Upper lobe of left lung (tissue), 6 donors: ENCODE data around the gene TMED10. TPM values are rescaled to one million over a fixed set of nuclear protein-coding genes. Genes with fewer than 3 reads are reported as not detected.

Source experiments
- ATAC-seq, 2 donors: fragments of 200-7000 bp; cut with Tn5 transposase; one replicate each; pipeline ENCODE4 v1.9.1; 2022; ENCODE audit warnings: mild to moderate bottlenecking in 2 of 2, moderate library complexity in 2 of 2; ENCODE audit not compliant: low FRiP score in 2 of 2
- DNase-seq, 2 donors: peaks; one replicate each; pipeline ENCODE4 v3.0.0-alpha.2; 2019 to 2020
- H3K27ac ChIP-seq, 4 donors: fragments of 200-600 bp; sonication (generic); one replicate each; pipeline ENCODE4 v1.5.1; 2016 to 2019
- H3K27me3 ChIP-seq, 4 donors: fragments of 200-600 bp; sonication (generic); one replicate each; pipeline ENCODE4 v1.5.1; 2017 to 2019
- H3K36me3 ChIP-seq, 4 donors: fragments of 200-600 bp; sonication (generic); one replicate each; pipeline ENCODE4 v1.5.1; 2016 to 2019
- H3K4me1 ChIP-seq, 4 donors: fragments of 200-600 bp; sonication (generic); one replicate each; pipeline ENCODE4 v1.5.1; 2018 to 2019
- H3K4me3 ChIP-seq, 4 donors: fragments of 200-600 bp; sonication (generic); one replicate each; pipeline ENCODE4 v1.5.1; 2017 to 2019; ENCODE audit warnings: mild to moderate bottlenecking in 2 of 4, moderate library complexity in 1 of 4
- H3K9me3 ChIP-seq, 4 donors: fragments of 200-600 bp; sonication (generic); one replicate each; pipeline ENCODE4 v1.5.1; 2018 to 2019
- EP300 ChIP-seq, 4 donors: sonication (generic); formaldehyde crosslinking; IDR thresholded peaks; one replicate each; pipeline ENCODE4 v1.5.1; 2017; ENCODE audit warnings: antibody characterized with exemption in 4 of 4, control low read depth in 2 of 4
- POLR2A ChIP-seq, 4 donors: fragments of 450-650 bp; IDR thresholded peaks; one replicate each; pipeline ENCODE4 v1.5.1; 2016 to 2017; ENCODE audit warnings: antibody characterized with exemption in 4 of 4, mild to moderate bottlenecking in 2 of 4
- POLR2AphosphoS5 ChIP-seq, 2 donors: sonication (generic); formaldehyde crosslinking; IDR thresholded peaks; one replicate each; pipeline ENCODE4 v1.5.1; 2017; ENCODE audit warnings: antibody characterized with exemption in 2 of 2
- WGBS, 2 donors: methylation state at CpG; one replicate each; pipeline ENCODE4 v1.1.5; 2017 to 2018; 5-methylcytosine and 5-hydroxymethylcytosine counted together
- total RNA-seq, 6 donors: library from RNA; depleted of rRNA in 4 of 6; stranded (reverse); fragments of >200 nt in 4 of 6; gene quantifications; one replicate each; pipeline versions ENCODE4 v1.1.0 to v1.2.1, GENCODE V29; 2016 to 2021
- TF ChIP-seq, protein P1 (sequence below), 6 experiments: fragments of 450-650 bp in 4 of 6; fragments of 200-600 bp in 2 of 6; sonication (generic) in 2 of 6; IDR thresholded peaks; one replicate each; pipeline ENCODE4 v1.5.1; 2016 to 2019; ENCODE audit warnings: antibody characterized with exemption in 6 of 6
- donor health status: DM: no; HTN: no; CAD: no; lungs with moderate emphysema.
- donor health status: DM: no; HTN: yes; CAD: no; lungs with severe emphysema.

Gene TMED10
- total RNA-seq, 6 donors from 2014 or later, result 72.3 to 314 (median 186) TPM

DNA sequence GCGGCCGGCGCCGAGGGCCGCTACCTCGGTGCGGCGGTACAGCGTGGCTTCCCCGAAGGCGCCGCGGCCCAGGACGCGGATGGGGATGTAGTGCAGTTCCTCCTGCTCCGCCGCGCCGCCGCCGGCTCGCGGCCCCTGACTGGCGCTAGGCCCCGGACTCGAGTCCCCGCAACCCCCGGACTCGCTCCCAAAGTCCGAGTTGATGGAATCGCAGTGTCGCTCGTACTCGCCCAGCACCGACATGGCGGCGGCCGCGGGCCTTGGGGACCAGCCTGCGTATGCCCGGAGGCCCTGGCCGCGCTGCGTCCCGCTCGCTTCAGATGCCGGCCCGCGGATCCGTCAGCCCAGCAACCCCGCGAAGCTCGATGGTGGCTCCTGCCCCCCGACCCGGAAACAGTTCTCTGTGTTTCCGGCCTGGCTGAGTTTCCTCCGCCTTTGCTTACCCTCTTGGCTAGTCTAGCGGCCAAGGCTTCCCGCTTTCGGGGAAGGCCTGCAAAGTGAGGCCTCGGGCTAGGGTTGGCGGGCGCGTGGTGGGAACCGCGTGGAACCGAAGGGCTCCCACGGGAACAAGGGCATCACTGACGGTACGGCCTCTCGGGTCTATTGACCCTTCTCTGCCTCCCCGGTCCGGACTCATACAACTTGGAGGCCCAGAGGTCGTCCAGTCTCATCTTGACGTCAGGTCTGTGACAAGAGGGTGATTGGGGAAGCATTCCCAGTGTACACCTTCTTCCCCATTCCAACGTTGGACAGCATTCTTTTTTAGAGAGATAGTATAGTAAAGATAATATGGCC lies 49.5 kb downstream of the TMED10 start, which contains the start of gene NEK9:
TSS of gene NEK9 (minus strand) at position 370 of the 795 bp plus-strand sequence. CDS start at position 243, 127 bp downstream.
- H3K36me3 ChIP-seq, result peaks cover 0 to 18% (median 0%) of the 10 kb centered on the region in 4 donors
- H3K4me3 ChIP-seq, result peak within 1 kb of the TSS; percentile 71 to 86 (median 76)
- no peaks in the 10 kb centered on the region for H3K9me3 ChIP-seq
- H3K4me1 ChIP-seq, result peaks cover 22 to 42% (median 34%) of the 10 kb centered on the region in 4 donors
- H3K27me3 ChIP-seq, result no peaks in the 10 kb centered on the region
- peak within 1 kb of the TSS; percentile 94 to 99 (median 97) for H3K27ac ChIP-seq
- 0% methylated on average over 16 to 46 of the region's 76 CpGs for WGBS, 2 donors
- DNase-seq (peak; percentile 92 to 95), ATAC-seq (peak; percentile 95 to 97)
- TF ChIP-seq EP300 (IDR thresholded peaks at IDR 0.05) (no peak), POLR2A (IDR thresholded peaks at IDR 0.05) (peak in 3 of 4 donors; percentile 80 to 92 (median 91)), POLR2AphosphoS5 (IDR thresholded peaks at IDR 0.05) (peak; percentile 86 to 97)
- TF ChIP-seq, protein P1, sequence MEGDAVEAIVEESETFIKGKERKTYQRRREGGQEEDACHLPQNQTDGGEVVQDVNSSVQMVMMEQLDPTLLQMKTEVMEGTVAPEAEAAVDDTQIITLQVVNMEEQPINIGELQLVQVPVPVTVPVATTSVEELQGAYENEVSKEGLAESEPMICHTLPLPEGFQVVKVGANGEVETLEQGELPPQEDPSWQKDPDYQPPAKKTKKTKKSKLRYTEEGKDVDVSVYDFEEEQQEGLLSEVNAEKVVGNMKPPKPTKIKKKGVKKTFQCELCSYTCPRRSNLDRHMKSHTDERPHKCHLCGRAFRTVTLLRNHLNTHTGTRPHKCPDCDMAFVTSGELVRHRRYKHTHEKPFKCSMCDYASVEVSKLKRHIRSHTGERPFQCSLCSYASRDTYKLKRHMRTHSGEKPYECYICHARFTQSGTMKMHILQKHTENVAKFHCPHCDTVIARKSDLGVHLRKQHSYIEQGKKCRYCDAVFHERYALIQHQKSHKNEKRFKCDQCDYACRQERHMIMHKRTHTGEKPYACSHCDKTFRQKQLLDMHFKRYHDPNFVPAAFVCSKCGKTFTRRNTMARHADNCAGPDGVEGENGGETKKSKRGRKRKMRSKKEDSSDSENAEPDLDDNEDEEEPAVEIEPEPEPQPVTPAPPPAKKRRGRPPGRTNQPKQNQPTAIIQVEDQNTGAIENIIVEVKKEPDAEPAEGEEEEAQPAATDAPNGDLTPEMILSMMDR (IDR thresholded peaks at IDR 0.05), result peak in 2 of 6 experiments; percentile 17 to 19

GRCh38 chr14:75126121-75126544 lies 50.3 kb downstream of the TMED10 start:
- WGBS, 2 donors, result 1 to 4% methylated on average over 6 of the region's 6 CpGs
- peak overlapping the region; percentile 71 to 86 (median 76) for H3K4me3 ChIP-seq
- H3K9me3 ChIP-seq, result no peaks in the 10 kb centered on the region
- TF ChIP-seq EP300 (IDR thresholded peaks at IDR 0.05), result no peak
- no peak for TF ChIP-seq POLR2A (IDR thresholded peaks at IDR 0.05)
- no peak for TF ChIP-seq POLR2AphosphoS5 (IDR thresholded peaks at IDR 0.05)
- TF ChIP-seq, protein P1 (IDR thresholded peaks at IDR 0.05), result no peak
- H3K36me3 ChIP-seq, result peaks cover 0 to 13% (median 0%) of the 10 kb centered on the region in 4 donors
- H3K27ac ChIP-seq, result peak overlapping the region; percentile 94 to 99 (median 97)
- no peaks in the 10 kb centered on the region for H3K27me3 ChIP-seq
- DNase-seq, result no peak
- peaks cover 22 to 47% (median 34%) of the 10 kb centered on the region in 4 donors for H3K4me1 ChIP-seq
- ATAC-seq, result no peak

- TF ChIP-seq POLR2AphosphoS5 (IDR thresholded peaks at IDR 0.05) (no peak), POLR2A (IDR thresholded peaks at IDR 0.05) (no peak), EP300 (IDR thresholded peaks at IDR 0.05) (no peak)
- TF ChIP-seq, protein P1 (IDR thresholded peaks at IDR 0.05), result no peak
- H3K27ac ChIP-seq, result peak overlapping the region in 3 of 4 donors; percentile 97 to 99 (median 97)
- no peaks in the 10 kb centered on the region for H3K9me3 ChIP-seq
- H3K4me3 ChIP-seq, result peak overlapping the region in 2 of 4 donors; percentile 71 to 86
- ATAC-seq, result no peak
- H3K36me3 ChIP-seq, result peaks cover 0 to 10% (median 0%) of the 10 kb centered on the region in 4 donors
- peaks cover 27 to 52% (median 36%) of the 10 kb centered on the region in 4 donors for H3K4me1 ChIP-seq
- 58 to 69% methylated on average over 5 of the region's 5 CpGs for WGBS, 2 donors
- DNase-seq, result no peak
- no peaks in the 10 kb centered on the region for H3K27me3 ChIP-seq
Observed at GRCh38 chr14:75125617-75126016, 50.8 kb downstream of the TMED10 start.

DNA sequence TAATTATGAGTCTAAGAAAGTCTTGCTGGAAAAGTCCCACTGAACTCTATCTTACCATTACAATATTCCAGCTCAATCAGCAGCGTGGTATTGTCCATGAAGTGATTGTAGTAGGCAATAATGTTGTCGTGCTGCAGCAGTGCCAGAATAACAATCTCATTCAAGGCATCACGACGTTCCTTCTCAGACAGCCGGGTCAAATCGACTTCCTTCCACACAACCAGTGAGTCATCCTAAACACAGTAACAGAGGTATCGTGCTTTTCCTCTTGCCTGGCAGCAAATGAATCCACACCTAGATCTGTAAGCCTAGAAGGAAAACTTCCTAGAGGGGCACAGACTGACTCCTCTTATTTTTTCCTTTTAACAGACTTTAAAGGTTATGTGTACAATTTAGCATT lies 52.4 kb downstream of the TMED10 start:
- ATAC-seq (no peak), DNase-seq (peak in 1 of 2 donors; percentile 64)
- WGBS, 2 donors, result 28 to 30% methylated on average over 7 of the region's 7 CpGs
- Histone ChIP-seq H3K9me3 (no peaks in the 10 kb centered on the region), H3K27ac (peak overlapping the region in 3 of 4 donors; percentile 4 to 64 (median 15)), H3K4me3 (no peak overlapping the region), H3K27me3 (no peaks in the 10 kb centered on the region), H3K36me3 (peaks cover 2 to 20% (median 9%) of the 10 kb centered on the region in 4 donors), H3K4me1 (peaks cover 30 to 54% (median 41%) of the 10 kb centered on the region in 4 donors)
- TF ChIP-seq, protein P1 (IDR thresholded peaks at IDR 0.05), result no peak
- TF ChIP-seq POLR2AphosphoS5 (IDR thresholded peaks at IDR 0.05), result peak in 1 of 2 donors; percentile 59
- peak in 1 of 4 donors; percentile 11 for TF ChIP-seq POLR2A (IDR thresholded peaks at IDR 0.05)
- TF ChIP-seq EP300 (IDR thresholded peaks at IDR 0.05), result no peak
